C4-2B (cell line): Measurements from ENCODE around the gene METRN.

Source experiments
- ZFX ChIP-seq: fragments of 450-650 bp; IDR thresholded peaks from 2 replicates; pipeline ENCODE4 v1.6.1; 2017
- TF ChIP-seq, protein P1 (sequence below): fragments of 450-650 bp; conservative IDR thresholded peaks from 2 replicates; pipeline ENCODE4 v1.5.1; 2017; ENCODE audit warnings: mild to moderate bottlenecking

DNA sequence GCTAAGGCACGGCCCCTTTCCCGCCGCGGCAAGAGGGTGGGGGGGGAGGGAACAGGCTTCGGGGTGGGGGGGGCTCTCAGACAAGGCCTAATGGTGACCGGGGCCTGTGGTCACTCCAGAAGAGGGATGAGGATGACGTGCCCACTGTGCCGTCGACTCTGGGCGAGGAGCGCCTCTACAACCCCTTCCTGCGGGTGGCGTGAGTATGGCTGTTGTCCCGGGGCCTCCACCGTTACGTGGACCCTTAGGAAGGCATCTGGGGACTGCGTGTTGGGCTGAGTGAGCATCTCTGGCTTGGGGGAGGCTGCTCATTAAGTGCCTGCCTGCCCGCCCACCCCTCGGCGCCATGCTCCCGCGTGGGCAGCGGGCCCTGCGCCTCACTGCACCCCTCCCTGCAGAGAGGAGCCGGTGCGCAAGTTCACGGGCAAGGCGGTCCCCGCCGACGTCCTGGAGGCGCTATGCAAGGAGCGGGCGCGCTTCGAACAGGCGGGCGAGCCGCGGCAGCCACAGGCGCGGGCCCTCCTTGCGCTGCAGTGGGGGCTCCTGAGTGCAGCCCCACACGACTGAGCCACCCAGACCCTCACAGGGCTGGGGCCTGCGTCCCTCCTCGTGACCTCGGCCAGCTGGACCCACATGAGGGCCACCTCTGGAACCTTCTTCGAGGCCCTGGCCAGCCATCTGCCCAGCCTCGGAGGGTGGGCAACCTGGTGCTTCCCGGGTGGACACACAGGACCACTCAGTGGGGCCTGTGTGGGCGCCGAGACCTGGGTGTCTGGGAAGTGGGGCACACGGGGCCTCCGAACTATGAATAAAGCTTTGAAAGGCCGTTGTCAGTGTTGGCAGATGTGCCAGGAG, 14.2 kb downstream of the METRN start:
- TF ChIP-seq, protein P1, sequence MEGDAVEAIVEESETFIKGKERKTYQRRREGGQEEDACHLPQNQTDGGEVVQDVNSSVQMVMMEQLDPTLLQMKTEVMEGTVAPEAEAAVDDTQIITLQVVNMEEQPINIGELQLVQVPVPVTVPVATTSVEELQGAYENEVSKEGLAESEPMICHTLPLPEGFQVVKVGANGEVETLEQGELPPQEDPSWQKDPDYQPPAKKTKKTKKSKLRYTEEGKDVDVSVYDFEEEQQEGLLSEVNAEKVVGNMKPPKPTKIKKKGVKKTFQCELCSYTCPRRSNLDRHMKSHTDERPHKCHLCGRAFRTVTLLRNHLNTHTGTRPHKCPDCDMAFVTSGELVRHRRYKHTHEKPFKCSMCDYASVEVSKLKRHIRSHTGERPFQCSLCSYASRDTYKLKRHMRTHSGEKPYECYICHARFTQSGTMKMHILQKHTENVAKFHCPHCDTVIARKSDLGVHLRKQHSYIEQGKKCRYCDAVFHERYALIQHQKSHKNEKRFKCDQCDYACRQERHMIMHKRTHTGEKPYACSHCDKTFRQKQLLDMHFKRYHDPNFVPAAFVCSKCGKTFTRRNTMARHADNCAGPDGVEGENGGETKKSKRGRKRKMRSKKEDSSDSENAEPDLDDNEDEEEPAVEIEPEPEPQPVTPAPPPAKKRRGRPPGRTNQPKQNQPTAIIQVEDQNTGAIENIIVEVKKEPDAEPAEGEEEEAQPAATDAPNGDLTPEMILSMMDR: no peak; the same call in 1 of the 2 replicates
- TF ChIP-seq ZFX: no peak
